Gastrocnemius medialis (tissue), 4 donors: ENCODE data around the gene OCSTAMP.

Source experiments
- CTCF ChIP-seq, 5 experiments: fragments of 450-650 bp in 3 of 5; fragments of 200-600 bp in 2 of 5; sonication (generic) in 2 of 5; IDR thresholded peaks in 4 of 5; conservative IDR thresholded peaks in 1 of 5; 1 replicate in 4 of 5; 2 replicates in 1 of 5; pipeline ENCODE4 v1.5.1; 2016 to 2019; ENCODE audit warnings: antibody characterized with exemption in 5 of 5, mild to moderate bottlenecking in 3 of 5, moderate library complexity in 3 of 5
- POLR2A ChIP-seq, 2 donors: fragments of 450-650 bp; IDR thresholded peaks; one replicate each; pipeline ENCODE4 v1.6.1; 2017; ENCODE audit warnings: antibody characterized with exemption in 2 of 2, mild to moderate bottlenecking in 2 of 2, moderate library complexity in 2 of 2

GRCh38 chr20:46543033-46543432 lies 7.4 kb downstream of the OCSTAMP start:
- TF ChIP-seq CTCF (IDR thresholded peaks at IDR 0.05 in 4 of 5, conservative IDR thresholded peaks at IDR 0.05 in 1 of 5) (no peak), POLR2A (IDR thresholded peaks at IDR 0.05) (no peak)
